Activated B cell treated with CpG ODN at 0.5 μM for 24 hours (primary cell): ENCODE data around the gene USP12. TPM values are rescaled to one million over a fixed set of nuclear protein-coding genes. Genes with fewer than 3 reads are reported as not detected.

Source experiments
- ATAC-seq: fragments of 200-7000 bp; cut with Tn5 transposase; one replicate; pipeline ENCODE4 v1.10.0; 2021; ENCODE audit warnings: low read depth, mild to moderate bottlenecking, moderate library complexity
- CTCF ChIA-PET: fragments of 350-600 bp; sonication (Branson Sonifier 250); formaldehyde crosslinking; loops from one replicate; lab custom pipeline; 2021; ENCODE audit warnings: antibody characterized with exemption; lab: Charles Lee
- POLR2A ChIA-PET: fragments of 350-600 bp; sonication (Branson Sonifier 250); formaldehyde crosslinking; loops from one replicate; lab custom pipeline; 2021; ENCODE audit warnings: antibody characterized with exemption; lab: Charles Lee
- DNase-seq: peaks from one replicate; pipeline ENCODE4 v3.0.0; 2022
- H3K27ac Mint-ChIP-seq: one replicate; pipeline ENCODE4 v1.8.0; 2020; ENCODE audit warnings: mixed read lengths
- H3K27me3 Mint-ChIP-seq: one replicate; pipeline ENCODE4 v1.8.0; 2021; ENCODE audit warnings: mixed read lengths
- H3K36me3 Mint-ChIP-seq: one replicate; pipeline ENCODE4 v1.8.0; 2021; ENCODE audit warnings: low read depth, mixed read lengths
- H3K4me1 Mint-ChIP-seq: one replicate; pipeline ENCODE4 v1.8.0; 2021; ENCODE audit warnings: mixed read lengths
- H3K4me3 Mint-ChIP-seq: one replicate; pipeline ENCODE4 v1.8.0; 2020; ENCODE audit warnings: mild to moderate bottlenecking, mixed read lengths
- H3K9me3 Mint-ChIP-seq: one replicate; pipeline ENCODE4 v1.8.0; 2020; ENCODE audit warnings: mixed read lengths
- CTCF ChIP-seq: fragments of 200-600 bp; IDR thresholded peaks from one replicate; pipeline ENCODE4 v1.8.0; 2022; ENCODE audit warnings: antibody characterized with exemption, mild to moderate bottlenecking
- intact Hi-C: fragments of 100-400 bp; cut with micrococcal nuclease; formaldehyde crosslinking; loops from one replicate; pipeline ENCODE4 v1.15.1; 2024
- total RNA-seq: library from RNA; stranded (reverse); gene quantifications from 2 replicates; pipeline ENCODE4 v1.2.3, GENCODE V29; 2022

The USP12 gene
- total RNA-seq, 1 donor from 2014 or later = 58.8 TPM

GRCh38 chr13:27139565-27139964 is 32.0 kb downstream of the USP12 start:
- Mint-ChIP-seq H3K36me3 (peaks cover 27% of the 10 kb centered on the region), H3K27me3 (no peaks in the 10 kb centered on the region), H3K4me1 (peaks cover 61% of the 10 kb centered on the region), H3K27ac (no peak overlapping the region), H3K4me3 (no peak overlapping the region), H3K9me3 (peaks cover 4% of the 10 kb centered on the region)
- ATAC-seq (no peak), DNase-seq (no peak)
- intact Hi-C loops = loop anchor here (10.0 kb wide), 1 partner anchor 285 kb away; the partner anchor contains the start of gene GTF3A
- TF ChIP-seq CTCF = no peak
- CTCF ChIA-PET = no interaction called here
- POLR2A ChIA-PET = no interaction called here

- ATAC-seq (no peak), DNase-seq (no peak)
- no peak overlapping the region for H3K4me3 Mint-ChIP-seq
- peaks cover 25% of the 10 kb centered on the region for H3K36me3 Mint-ChIP-seq
- peaks cover 60% of the 10 kb centered on the region for H3K4me1 Mint-ChIP-seq
- POLR2A ChIA-PET = no interaction called here
- CTCF ChIA-PET = no interaction called here
- no peak for TF ChIP-seq CTCF
- H3K27ac Mint-ChIP-seq = no peak overlapping the region
- H3K9me3 Mint-ChIP-seq = peaks cover 3% of the 10 kb centered on the region
- intact Hi-C loops = loop anchor here (10.0 kb wide), 1 partner anchor 286 kb away; the partner anchor contains the start of gene GTF3A
- H3K27me3 Mint-ChIP-seq = no peaks in the 10 kb centered on the region
Measured at GRCh38 chr13:27138457-27139093, 33.0 kb downstream of the USP12 start.

GRCh38 chr13:27137759-27138158 is 33.9 kb downstream of the USP12 start:
- Mint-ChIP-seq H3K27me3 (no peaks in the 10 kb centered on the region), H3K27ac (no peak overlapping the region), H3K36me3 (peaks cover 19% of the 10 kb centered on the region), H3K4me1 (peaks cover 62% of the 10 kb centered on the region), H3K9me3 (peaks cover 2% of the 10 kb centered on the region), H3K4me3 (no peak overlapping the region)
- DNase-seq (no peak), ATAC-seq (no peak)
- no peak for TF ChIP-seq CTCF
- intact Hi-C loops = loop anchor here (10.0 kb wide), 1 partner anchor 287 kb away; the partner anchor contains the start of gene GTF3A
- POLR2A ChIA-PET = no interaction called here
- CTCF ChIA-PET = no interaction called here

GRCh38 chr13:27135023-27135422 is 36.6 kb downstream of the USP12 start:
- DNase-seq = no peak
- Mint-ChIP-seq H3K27me3 (no peaks in the 10 kb centered on the region), H3K36me3 (peaks cover 15% of the 10 kb centered on the region), H3K9me3 (peaks cover 8% of the 10 kb centered on the region), H3K27ac (no peak overlapping the region), H3K4me3 (no peak overlapping the region), H3K4me1 (peaks cover 77% of the 10 kb centered on the region)
- intact Hi-C loops = loop anchor here (10.0 kb wide), 1 partner anchor 290 kb away; the partner anchor contains the start of gene GTF3A
- ATAC-seq = no peak
- ChIA-PET CTCF (no interaction called here), POLR2A (interaction anchor here (1.3 kb wide), 1 partner anchor 12 kb away, joined by 4 read pairs; no protein-coding TSS in a partner anchor)
- TF ChIP-seq CTCF = no peak

GRCh38 chr13:27133889-27134288 is 37.7 kb downstream of the USP12 start:
- no peak for TF ChIP-seq CTCF
- Mint-ChIP-seq H3K4me1 (peaks cover 80% of the 10 kb centered on the region), H3K27me3 (no peaks in the 10 kb centered on the region), H3K36me3 (peaks cover 16% of the 10 kb centered on the region), H3K27ac (no peak overlapping the region), H3K9me3 (peaks cover 8% of the 10 kb centered on the region), H3K4me3 (no peak overlapping the region)
- ChIA-PET POLR2A (interaction anchor here (1.2 to 4.1 kb wide), 4 partner anchors 10 to 19 kb away, joined by 4 to 55 read pairs (median 5); no protein-coding TSS in a partner anchor), CTCF (interaction anchor here (1.2 kb wide), 1 partner anchor 11 kb away, joined by 3 read pairs; no protein-coding TSS in a partner anchor)
- DNase-seq = no peak
- ATAC-seq = no peak
- intact Hi-C loops = loop anchor here (5.0 to 10.0 kb wide), 3 partner anchors 291 to 947 kb away; partner anchors contain the start of gene GTF3A
